GM21576 (cell line): Measurements from ENCODE around the gene RNU7-1.

ENCODE experiments used
- ATAC-seq: cut with Tn5 transposase; IDR thresholded peaks from one replicate; pipeline ENCODE4 v1.9.1; 2021; ENCODE audit warnings: mild to moderate bottlenecking, moderate library complexity; ENCODE audit not compliant: unreplicated experiment

Gene RNU7-1

DNA sequence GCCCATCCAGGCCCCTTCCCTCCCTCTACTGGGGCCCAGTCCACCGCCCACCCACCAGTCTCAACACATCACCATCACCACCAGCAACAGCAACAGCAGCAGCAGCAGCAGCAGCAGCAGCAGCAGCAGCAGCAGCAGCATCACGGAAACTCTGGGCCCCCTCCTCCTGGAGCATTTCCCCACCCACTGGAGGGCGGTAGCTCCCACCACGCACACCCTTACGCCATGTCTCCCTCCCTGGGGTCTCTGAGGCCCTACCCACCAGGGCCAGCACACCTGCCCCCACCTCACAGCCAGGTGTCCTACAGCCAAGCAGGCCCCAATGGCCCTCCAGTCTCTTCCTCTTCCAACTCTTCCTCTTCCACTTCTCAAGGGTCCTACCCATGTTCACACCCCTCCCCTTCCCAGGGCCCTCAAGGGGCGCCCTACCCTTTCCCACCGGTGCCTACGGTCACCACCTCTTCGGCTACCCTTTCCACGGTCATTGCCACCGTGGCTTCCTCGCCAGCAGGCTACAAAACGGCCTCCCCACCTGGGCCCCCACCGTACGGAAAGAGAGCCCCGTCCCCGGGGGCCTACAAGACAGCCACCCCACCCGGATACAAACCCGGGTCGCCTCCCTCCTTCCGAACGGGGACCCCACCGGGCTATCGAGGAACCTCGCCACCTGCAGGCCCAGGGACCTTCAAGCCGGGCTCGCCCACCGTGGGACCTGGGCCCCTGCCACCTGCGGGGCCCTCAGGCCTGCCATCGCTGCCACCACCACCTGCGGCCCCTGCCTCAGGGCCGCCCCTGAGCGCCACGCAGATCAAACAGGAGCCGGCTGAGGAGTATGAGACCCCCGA lies 6.8 kb upstream of the RNU7-1 start:
- ATAC-seq: peak; percentile 6

DNA sequence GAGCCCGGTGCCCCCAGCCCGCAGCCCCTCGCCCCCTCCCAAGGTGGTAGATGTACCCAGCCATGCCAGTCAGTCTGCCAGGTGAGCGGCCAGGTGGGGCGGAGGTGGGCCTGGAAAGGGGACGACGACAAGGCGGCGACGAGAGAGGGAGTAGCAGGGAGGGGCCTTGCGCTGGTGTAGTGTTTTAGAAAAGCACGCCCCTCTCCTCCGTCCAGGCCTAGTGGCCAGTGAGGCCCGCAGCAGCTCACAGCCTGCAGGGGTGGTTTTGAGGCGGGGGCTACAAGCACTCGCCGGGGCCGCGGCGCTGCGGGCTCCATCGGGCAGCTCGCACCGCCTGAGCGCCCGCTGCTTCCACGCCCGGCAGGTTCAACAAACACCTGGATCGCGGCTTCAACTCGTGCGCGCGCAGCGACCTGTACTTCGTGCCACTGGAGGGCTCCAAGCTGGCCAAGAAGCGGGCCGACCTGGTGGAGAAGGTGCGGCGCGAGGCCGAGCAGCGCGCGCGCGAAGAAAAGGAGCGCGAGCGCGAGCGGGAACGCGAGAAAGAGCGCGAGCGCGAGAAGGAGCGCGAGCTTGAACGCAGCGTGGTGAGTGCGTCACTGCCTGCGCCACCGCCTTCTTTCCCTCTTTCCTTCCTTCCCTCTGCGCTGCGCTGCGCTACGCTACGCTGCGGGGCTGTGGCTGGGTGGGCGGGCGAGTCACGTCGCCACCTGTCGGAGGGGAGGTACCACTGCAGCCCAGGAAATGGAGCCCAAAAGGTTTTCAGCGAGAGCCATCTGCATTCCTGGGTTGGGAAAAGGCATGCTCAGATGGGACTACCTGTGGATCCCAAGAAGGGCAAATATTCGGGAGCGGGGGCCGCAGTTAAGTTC lies 5.9 kb upstream of the RNU7-1 start:
- peak; percentile 89 for ATAC-seq

DNA sequence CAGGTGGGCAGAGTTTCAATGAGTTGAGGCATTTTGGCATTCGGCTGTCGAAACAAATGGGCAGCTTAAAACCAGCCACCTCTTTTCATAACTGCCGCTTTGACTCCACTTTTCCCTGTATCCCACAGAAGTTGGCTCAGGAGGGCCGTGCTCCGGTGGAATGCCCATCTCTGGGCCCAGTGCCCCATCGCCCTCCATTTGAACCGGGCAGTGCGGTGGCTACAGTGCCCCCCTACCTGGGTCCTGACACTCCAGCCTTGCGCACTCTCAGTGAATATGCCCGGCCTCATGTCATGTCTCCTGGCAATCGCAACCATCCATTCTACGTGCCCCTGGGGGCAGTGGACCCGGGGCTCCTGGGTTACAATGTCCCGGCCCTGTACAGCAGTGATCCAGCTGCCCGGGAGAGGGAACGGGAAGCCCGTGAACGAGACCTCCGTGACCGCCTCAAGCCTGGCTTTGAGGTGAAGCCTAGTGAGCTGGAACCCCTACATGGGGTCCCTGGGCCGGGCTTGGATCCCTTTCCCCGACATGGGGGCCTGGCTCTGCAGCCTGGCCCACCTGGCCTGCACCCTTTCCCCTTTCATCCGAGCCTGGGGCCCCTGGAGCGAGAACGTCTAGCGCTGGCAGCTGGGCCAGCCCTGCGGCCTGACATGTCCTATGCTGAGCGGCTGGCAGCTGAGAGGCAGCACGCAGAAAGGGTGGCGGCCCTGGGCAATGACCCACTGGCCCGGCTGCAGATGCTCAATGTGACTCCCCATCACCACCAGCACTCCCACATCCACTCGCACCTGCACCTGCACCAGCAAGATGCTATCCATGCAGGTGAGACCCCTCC lies 5.0 kb upstream of the RNU7-1 start:
- ATAC-seq: no peak

DNA sequence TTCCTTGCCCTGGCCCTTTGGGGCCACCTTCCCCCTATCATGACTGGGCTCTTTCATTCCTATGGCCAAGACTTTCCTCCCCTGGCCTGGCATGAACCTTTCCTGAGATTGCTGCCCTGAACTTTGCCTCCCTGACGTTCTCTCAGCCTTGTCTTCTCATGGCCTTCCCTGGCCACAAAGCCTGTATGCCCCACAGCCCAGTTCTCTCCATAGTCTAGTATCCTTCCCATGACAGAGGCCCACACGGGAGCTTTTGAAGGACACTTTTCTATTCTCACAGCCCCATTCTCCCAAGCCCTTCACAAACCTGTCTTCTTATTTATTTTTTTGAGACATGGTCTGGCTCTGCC lies 4.5 kb upstream of the RNU7-1 start:
- no peak for ATAC-seq

DNA sequence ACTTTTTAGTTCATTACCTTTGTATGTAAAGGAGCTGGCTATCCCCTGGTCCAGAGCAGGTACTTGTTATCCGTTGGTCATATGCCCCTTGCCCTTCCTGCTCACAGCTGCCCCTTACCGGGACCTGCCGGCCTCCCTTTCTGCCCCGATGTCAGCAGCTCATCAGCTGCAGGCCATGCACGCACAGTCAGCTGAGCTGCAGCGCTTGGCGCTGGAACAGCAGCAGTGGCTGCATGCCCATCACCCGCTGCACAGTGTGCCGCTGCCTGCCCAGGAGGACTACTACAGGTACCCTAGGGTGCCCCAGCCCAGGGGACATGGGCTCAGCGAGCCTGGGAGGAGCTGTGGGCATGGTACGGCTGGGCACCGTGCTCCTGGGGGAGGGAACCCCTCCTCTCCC lies 2.3 kb upstream of the RNU7-1 start:
- ATAC-seq: no peak

DNA sequence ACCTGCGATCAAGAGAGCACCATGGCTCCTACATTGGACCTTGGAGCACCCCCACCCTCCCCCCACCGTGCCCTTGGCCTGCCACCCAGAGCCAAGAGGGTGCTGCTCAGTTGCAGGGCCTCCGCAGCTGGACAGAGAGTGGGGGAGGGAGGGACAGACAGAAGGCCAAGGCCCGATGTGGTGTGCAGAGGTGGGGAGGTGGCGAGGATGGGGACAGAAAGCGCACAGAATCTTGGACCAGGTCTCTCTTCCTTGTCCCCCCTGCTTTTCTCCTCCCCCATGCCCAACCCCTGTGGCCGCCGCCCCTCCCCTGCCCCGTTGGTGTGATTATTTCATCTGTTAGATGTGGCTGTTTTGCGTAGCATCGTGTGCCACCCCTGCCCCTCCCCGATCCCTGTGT lies 1.8 kb upstream of the RNU7-1 start:
- ATAC-seq: no peak

DNA sequence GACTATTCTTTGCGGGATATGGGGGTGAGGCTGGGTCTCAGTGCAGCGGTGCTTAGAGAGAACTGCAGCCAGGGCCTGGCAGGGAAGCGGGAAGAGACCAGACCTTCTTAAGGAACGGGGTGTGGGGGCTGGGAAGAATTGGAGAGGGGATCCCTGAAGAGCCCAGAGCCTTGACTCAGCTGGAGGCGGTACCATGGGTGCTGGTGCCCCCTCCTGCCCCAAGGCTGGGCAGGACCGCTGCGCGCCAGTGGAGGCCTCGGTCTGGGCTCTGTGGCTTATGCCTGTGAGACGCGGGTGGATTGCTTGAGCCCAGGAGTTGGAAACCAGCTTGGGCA lies 1.3 kb upstream of the RNU7-1 start:
- ATAC-seq: no peak

DNA sequence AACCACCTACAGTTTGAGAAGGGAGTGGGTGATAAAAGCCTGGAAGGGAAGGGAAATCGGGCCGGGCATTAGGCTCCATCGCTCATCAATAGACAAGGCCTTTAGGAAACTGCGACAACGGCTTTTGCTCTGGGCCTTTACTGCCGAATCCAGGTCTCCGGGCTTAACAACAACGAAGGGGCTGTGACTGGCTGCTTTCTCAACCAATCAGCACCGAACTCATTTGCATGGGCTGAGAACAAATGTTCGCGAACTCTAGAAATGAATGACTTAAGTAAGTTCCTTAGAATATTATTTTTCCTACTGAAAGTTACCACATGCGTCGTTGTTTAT lies 261 bp upstream of the RNU7-1 start:
- ATAC-seq: peak; percentile 33

DNA sequence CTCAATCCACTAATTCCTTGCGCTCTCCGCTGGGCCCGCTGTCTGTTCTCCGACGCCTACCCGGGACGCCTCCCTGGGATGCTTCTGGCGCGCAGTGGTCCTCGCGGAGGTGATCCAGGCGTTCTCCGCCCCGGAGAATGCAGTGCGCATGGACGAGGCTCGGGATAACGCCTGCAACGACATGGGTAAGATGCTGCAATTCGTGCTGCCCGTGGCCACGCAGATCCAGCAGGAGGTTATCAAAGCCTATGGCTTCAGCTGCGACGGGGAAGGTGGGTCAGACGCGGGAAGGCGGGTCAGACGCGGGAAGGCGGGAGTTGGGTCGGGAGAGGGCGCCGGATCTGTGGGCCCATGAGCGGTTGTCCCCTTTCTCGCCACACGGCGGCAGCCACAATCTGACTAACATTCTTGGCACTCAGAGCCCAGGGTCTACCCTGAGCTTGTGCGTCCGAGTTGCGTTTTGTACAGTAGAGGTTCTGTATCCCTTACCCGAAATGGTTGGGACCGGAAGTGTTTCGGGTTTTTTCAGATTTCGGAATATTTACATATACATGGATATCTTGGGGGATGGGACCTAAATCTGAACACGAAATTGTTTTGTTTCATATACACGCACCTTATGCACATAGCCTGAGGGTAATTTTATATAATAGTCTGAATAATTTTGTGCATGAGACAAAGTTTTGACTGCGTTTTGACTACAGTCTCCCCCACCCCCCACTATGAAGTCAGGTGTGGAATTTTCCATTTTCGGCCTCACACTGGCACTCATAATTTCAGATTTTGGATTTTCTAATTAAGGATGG lies 968 bp downstream of the RNU7-1 start:
- peak; percentile 30 for ATAC-seq

DNA sequence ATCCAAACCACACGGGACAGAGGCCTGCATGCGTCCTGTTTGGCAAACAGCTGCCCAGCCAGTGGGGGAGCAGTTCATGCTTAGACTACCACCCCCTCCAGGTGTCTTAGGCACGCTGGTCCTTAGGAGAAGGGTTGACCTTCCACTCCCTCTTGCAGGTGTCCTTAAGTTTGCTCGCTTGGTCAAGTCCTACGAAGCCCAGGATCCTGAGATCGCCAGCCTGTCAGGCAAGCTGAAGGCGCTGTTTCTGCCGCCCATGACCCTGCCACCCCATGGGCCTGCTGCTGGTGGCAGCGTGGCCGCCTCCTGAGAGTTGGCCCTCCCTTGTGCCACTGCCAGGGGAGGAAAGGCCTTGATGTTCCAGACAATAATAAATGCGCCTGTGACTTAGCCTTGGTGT lies 2.0 kb downstream of the RNU7-1 start:
- no peak for ATAC-seq

DNA sequence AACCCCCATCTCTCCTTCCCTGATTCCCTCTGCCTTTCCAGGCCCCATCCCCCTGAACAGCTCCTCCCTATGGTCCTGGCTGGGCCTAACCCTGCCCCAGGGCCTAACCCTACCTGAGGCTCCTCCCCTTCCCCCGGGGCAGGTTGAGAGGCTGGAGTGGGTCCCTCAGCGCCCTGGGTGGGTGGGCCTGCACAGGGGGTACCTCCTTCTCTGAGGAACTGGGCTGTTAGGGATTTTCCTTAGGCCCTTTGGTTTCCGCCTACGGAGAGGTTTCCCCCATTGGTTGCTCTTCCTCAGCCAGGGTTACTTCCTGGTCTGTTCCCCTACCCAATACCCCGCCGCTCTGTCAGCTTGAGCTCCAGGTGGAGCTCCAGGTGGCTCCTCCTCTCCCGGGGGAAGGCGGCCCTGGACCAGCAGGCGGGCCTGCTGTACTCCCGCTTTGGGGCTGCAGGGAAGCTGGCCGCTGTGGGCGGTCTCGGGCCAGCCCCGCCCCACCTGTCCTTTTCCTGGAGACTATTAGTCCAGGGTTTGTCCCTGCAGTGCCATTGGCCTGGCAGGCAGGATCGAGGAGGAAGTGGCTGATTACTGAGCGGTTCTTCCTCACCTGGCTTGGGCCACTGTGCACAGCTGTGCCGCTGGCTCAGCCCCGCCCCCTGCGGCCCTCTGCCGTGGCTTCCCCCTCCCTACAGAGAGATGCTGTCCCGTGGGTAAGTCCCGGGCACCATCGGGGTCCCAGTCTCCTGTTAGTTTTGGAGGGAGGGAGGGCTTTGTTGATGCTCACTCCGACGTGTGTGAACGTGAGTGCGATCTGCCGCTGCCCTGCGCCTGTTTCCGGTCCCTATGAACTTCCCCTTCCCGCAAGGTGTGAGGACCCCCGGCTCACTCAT lies 2.7 kb downstream of the RNU7-1 start:
- peak; percentile 20 for ATAC-seq

DNA sequence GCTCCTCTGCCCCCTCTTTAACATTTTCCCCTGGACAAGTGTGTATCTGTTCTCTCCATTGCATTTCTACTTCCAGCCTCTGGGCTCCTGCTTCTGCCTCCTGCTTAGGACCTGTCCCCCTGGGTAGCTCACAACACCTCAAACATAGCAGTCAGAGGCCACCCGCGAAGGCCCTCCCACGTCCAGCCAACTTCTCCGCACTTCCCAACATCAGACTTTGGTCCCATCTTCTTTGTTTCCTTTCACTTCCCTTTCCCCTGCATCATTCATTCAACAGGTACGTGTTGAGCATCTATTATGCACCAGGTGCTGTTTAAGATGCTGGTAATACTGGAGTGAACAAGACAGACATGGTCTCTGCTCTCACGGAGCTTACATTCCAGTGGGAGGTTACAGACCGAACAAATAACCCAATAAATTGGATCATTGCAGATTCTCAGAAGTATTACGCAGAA lies 3.3 kb downstream of the RNU7-1 start:
- no peak for ATAC-seq

DNA sequence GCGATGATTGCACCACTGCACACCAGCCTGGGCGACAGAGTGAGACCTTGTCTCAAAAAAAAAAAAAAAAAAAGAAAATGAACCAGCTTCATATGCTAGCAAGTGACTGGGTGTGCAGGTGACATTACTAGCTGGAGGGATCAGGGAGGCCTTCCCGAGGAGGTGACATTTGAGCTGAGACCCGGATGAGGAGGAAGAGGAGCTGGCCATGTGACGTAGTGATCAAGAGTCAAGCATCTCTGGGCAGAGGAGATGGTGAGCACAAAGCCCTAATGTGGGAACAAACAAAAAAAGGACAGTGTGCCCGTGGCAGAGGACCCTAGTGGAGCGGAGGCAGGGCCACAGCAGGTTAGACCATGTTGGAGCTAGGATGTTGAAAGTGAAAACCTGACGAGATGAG lies 4.0 kb downstream of the RNU7-1 start:
- no peak for ATAC-seq

DNA sequence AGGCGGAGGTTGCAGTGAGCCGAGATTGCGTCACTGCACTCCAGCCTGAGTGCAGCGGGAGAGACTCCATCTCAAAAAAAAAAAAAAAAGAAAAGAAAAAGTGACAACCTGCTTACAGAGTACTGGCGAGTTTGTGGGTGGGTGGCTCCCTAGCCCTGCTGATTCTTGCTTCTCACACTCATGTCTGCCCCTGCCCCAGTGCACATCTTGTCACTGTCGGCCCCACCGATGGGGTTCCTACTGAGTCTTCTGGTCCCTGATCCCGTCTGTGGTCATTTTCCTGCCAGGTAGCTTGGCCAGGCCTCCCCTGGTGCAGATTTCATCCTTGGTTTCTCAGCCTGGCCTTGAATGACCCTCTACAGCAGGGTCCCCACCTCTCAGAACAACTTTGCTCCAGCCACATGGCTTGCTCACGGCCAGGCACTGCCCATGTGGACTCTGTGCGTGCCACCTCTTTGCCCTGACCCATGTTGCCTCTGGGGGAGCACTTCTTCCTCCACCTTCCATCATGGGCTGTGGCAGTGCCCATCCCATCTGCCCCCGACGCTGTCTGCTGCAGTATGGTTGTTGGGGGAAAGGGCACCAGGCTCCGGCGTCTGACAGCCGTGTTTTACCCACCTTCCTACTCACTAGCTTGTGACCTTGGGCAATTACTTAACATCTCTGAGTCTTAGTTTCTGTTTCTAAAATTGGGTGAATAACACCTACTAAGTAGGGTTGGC lies 5.4 kb downstream of the RNU7-1 start:
- no peak for ATAC-seq

DNA sequence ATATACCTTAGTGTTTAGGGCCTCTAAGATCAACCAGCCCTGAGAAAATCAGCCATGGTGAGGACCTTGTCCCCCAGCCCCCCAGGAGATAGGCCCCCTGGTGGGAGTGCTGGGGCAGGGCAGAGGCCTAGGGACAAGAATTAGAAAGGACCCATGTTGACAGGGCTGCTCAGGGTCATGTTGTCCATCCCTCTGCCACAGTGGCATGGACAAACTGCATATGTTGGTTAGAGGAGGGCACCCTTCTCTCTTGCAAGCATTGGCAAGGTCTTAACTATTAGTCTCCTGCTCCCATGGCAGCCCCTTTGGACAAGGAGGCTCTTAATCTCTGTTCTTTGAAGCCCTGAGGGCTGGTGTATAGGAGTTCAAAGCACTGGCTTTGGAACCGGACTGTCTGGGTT lies 6.8 kb downstream of the RNU7-1 start:
- ATAC-seq: no peak

DNA sequence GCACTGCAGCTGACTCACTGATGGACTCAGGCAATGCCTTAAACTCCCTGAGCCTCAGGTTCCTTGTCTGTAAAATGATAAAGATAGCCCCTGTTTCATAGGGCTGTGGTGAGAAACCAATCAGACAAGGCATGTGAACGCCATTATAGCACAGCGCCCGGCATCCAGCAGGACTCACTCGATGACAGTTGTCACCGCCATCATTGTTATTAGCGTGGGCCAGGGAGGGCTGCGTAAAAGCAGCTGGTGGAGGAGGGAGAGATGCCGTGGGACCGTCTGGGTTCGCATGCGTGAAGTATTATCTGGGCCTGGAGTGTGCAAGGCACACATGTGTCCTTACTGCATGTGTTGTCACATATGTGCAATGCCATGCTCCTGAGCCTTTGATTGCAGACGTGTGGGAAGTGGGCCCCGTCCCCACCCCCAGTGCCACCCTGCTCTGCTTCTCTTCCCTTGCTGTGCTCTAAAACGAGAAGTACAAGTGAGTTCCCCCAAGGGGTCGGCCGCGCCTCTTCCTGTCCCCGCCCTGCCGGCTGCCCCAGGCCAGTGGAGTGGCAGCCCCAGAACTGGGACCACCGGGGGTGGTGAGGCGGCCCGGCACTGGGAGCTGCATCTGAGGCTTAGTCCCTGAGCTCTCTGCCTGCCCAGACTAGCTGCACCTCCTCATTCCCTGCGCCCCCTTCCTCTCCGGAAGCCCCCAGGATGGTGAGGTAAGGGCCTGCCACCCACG lies 7.4 kb downstream of the RNU7-1 start, which contains the start of gene PTPN6:
Gene PTPN6, plus strand, starts transcription at position 546 of the 730 bp plus-strand sequence. Its CDS starts 157 bp downstream, at position 703.
- ATAC-seq: no peak

DNA sequence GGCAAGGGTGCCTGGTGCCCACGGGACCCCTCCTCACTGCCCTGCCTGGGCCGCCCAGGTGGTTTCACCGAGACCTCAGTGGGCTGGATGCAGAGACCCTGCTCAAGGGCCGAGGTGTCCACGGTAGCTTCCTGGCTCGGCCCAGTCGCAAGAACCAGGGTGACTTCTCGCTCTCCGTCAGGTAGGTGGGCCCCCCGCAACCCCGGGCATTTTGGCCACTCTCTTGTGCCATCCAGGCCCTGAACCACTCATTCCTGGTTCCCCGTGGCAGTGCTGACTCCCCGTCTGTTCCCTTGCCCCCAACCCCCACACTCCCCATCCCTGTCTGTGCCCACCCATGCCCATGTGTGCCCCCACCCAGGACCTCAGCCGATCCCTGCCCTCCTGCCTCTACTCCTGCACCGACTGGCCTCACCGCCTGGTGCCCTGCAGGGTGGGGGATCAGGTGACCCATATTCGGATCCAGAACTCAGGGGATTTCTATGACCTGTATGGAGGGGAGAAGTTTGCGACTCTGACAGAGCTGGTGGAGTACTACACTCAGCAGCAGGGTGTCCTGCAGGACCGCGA lies 8.0 kb downstream of the RNU7-1 start:
- no peak for ATAC-seq
